Liver (tissue), 3 donors: ENCODE results near the gene CD9.

Experiments used
- ATF3 ChIP-seq: IDR thresholded peaks from 2 replicates; pipeline ENCODE4 v1.6.1; 2016; ENCODE audit warnings: antibody characterized with exemption
- CTCF ChIP-seq: fragments of 150-350 bp; IDR thresholded peaks from 2 replicates; pipeline ENCODE4 v1.5.1; 2017; ENCODE audit warnings: improper control_type of control experiment, low read depth, low read length; ENCODE audit not compliant: missing input control
- EGR1 ChIP-seq, 2 donors: IDR thresholded peaks; 2 replicates each; pipeline ENCODE4 v1.6.1; 2016 to 2018; ENCODE audit warnings: antibody characterized with exemption in 2 of 2, low read depth in 2 of 2
- GABPA ChIP-seq, 2 donors: IDR thresholded peaks in 1 of 2; conservative IDR thresholded peaks in 1 of 2; 2 replicates each; pipeline ENCODE4 v1.6.1; 2016; ENCODE audit warnings: antibody characterized with exemption in 2 of 2, mild to moderate bottlenecking in 1 of 2, moderate library complexity in 1 of 2
- HNF4G ChIP-seq: IDR thresholded peaks from 2 replicates; pipeline ENCODE4 v1.6.1; 2016; ENCODE audit warnings: antibody characterized with exemption
- JUND ChIP-seq, 2 donors: IDR thresholded peaks; 2 replicates each; pipeline ENCODE4 v1.6.1; 2016; ENCODE audit warnings: antibody characterized with exemption in 2 of 2
- MAX ChIP-seq: IDR thresholded peaks from 2 replicates; pipeline ENCODE4 v1.6.1; 2016; ENCODE audit warnings: antibody characterized with exemption
- RAD21 ChIP-seq, 2 donors: IDR thresholded peaks; 2 replicates each; pipeline ENCODE4 v1.6.1; 2016; ENCODE audit warnings: antibody characterized with exemption in 2 of 2, mild to moderate bottlenecking in 2 of 2
- REST ChIP-seq: IDR thresholded peaks from 2 replicates; pipeline ENCODE4 v1.6.1; 2016; ENCODE audit warnings: antibody characterized with exemption, mild to moderate bottlenecking
- RXRA ChIP-seq, 2 donors: IDR thresholded peaks; 2 replicates each; pipeline ENCODE4 v1.6.1; 2017 to 2018; ENCODE audit warnings: antibody characterized with exemption in 2 of 2, mild to moderate bottlenecking in 1 of 2
- SP1 ChIP-seq: IDR thresholded peaks from 2 replicates; pipeline ENCODE4 v1.6.1; 2018; ENCODE audit warnings: antibody characterized with exemption, mild to moderate bottlenecking
- TAF1 ChIP-seq: conservative IDR thresholded peaks from 2 replicates; pipeline ENCODE4 v1.6.1; 2016; ENCODE audit warnings: antibody characterized with exemption, mild to moderate bottlenecking
- YY1 ChIP-seq: IDR thresholded peaks from 2 replicates; pipeline ENCODE4 v1.6.1; 2016; ENCODE audit warnings: antibody characterized with exemption, mild to moderate bottlenecking
- donor health status: healthy.
- donor health status: healthy.

GRCh38 chr12:6192604-6193380, 7.4 kb upstream of the CD9 start:
- TF ChIP-seq REST (no peak), YY1 (no peak), JUND (IDR thresholded peaks at IDR 0.05) (no peak), RXRA (IDR thresholded peaks at IDR 0.05) (no peak), CTCF (no peak), GABPA (IDR thresholded peaks at IDR 0.05 in 1 of 2, conservative IDR thresholded peaks at IDR 0.05 in 1 of 2) (no peak), SP1 (no peak), TAF1 (no peak), HNF4G (no peak), ATF3 (no peak), RAD21 (IDR thresholded peaks at IDR 0.05) (no peak), EGR1 (IDR thresholded peaks at IDR 0.05; ENCODE audit: low read depth in 2 of 2) (no peak), MAX (no peak)
